H1 (cell line): ENCODE results near the gene CNGB1. TPM values are rescaled to one million over a fixed set of nuclear protein-coding genes. Genes with fewer than 3 reads are reported as not detected.

Source experiments
- CTCF ChIA-PET: fragments of 300-600 bp; sonication (Branson Sonifier 250); formaldehyde crosslinking; loops from one replicate; lab custom pipeline; 2021; ENCODE audit not compliant: partially characterized antibody; lab: Charles Lee
- POLR2A ChIA-PET: fragments of 300-600 bp; sonication (Branson Sonifier 250); formaldehyde crosslinking; loops from one replicate; lab custom pipeline; 2021; ENCODE audit warnings: inconsistent platforms; ENCODE audit not compliant: partially characterized antibody; lab: Charles Lee
- DNase-seq, 2 experiments: peaks; one replicate each; pipeline versions ENCODE4 v3.0.0 to v3.0.0-alpha.2; 2010 to 2022; ENCODE audit warnings: low spot score in 2 of 2, low read depth in 1 of 2, mixed read lengths in 1 of 2
- FAIRE-seq: peaks from 2 replicates; lab custom pipeline; 2011; peaks lifted over from hg19 to GRCh38; lab: Jason Lieb, UNC
- H2AFZ ChIP-seq: 2 replicates; pipeline ENCODE4 v1.8.1; 2012; ENCODE audit warnings: low read length, inconsistent platforms
- H2AK5ac ChIP-seq: 2 replicates; pipeline ENCODE4 v1.6.1; 2013; ENCODE audit warnings: low read depth, low read length
- H2BK120ac ChIP-seq: replicated peaks from 2 replicates; pipeline ENCODE3; 2013; ENCODE audit warnings: low read depth, low read length, inconsistent platforms
- H2BK12ac ChIP-seq: 2 replicates; pipeline ENCODE4 v1.6.1; 2013; ENCODE audit warnings: low read depth, low read length
- H2BK15ac ChIP-seq: 2 replicates; pipeline ENCODE4 v1.6.1; 2013; ENCODE audit warnings: low read length
- H2BK20ac ChIP-seq: 2 replicates; pipeline ENCODE4 v1.6.1; 2013; ENCODE audit warnings: low read length
- H2BK5ac ChIP-seq: 2 replicates; pipeline ENCODE4 v1.6.1; 2013; ENCODE audit warnings: low read depth, low read length
- H3K14ac ChIP-seq: 2 replicates; pipeline ENCODE4 v1.6.1; 2013; ENCODE audit warnings: inconsistent platforms; ENCODE audit not compliant: insufficient read length
- H3K18ac ChIP-seq: 2 replicates; pipeline ENCODE4 v1.6.1; 2013; ENCODE audit warnings: low read length; ENCODE audit errors: extremely low read depth
- H3K23ac ChIP-seq: 2 replicates; pipeline ENCODE4 v1.6.1; 2013; ENCODE audit warnings: inconsistent platforms; ENCODE audit not compliant: insufficient read length
- H3K23me2 ChIP-seq: 2 replicates; pipeline ENCODE4 v1.6.1; 2013; ENCODE audit warnings: low read depth, low read length
- H3K27ac ChIP-seq: 2 replicates; pipeline ENCODE4 v1.6.1; 2011; ENCODE audit warnings: low read depth, low read length, inconsistent platforms
- H3K27me3 ChIP-seq, 4 experiments: replicated peaks in 1 of 4; 1 replicate in 1 of 4; 2 replicates in 3 of 4; pipeline versions ENCODE4 v1.6.1 to v1.8.1; 2011 to 2013; ENCODE audit warnings: low read length in 3 of 4, mild to moderate bottlenecking in 3 of 4, inconsistent platforms in 2 of 4, mixed read lengths in 2 of 4, moderate library complexity in 1 of 4; ENCODE audit not compliant: control insufficient read depth in 3 of 4, insufficient read depth in 3 of 4; ENCODE audit errors: extremely low read depth in 1 of 4
- H3K36me3 ChIP-seq, 4 experiments: 2 replicates each; pipeline versions ENCODE4 v1.6.1 to v1.8.1; 2011 to 2013; ENCODE audit warnings: mild to moderate bottlenecking in 4 of 4, low read length in 3 of 4, moderate library complexity in 2 of 4, control low read depth in 1 of 4, inconsistent platforms in 1 of 4; ENCODE audit not compliant: insufficient read depth in 4 of 4, control insufficient read depth in 2 of 4
- H3K4ac ChIP-seq: replicated peaks from 2 replicates; pipeline ENCODE3; 2013; ENCODE audit warnings: low read length, low read depth, mixed read lengths, inconsistent platforms; ENCODE audit not compliant: insufficient read length
- H3K4me1 ChIP-seq, 4 experiments: replicated peaks in 1 of 4; 1 replicate in 1 of 4; 2 replicates in 3 of 4; pipeline versions ENCODE4 v1.6.1 to v1.8.1; 2011 to 2013; ENCODE audit warnings: low read length in 3 of 4, inconsistent platforms in 2 of 4, mixed read lengths in 1 of 4; ENCODE audit not compliant: insufficient read depth in 4 of 4, control insufficient read depth in 3 of 4
- H3K4me2 ChIP-seq, 2 experiments: 2 replicates each; pipeline versions ENCODE4 v1.6.1 to v1.8.1; 2011 to 2013; ENCODE audit warnings: low read depth in 2 of 2, low read length in 2 of 2, control low read depth in 1 of 2, inconsistent platforms in 1 of 2, mild to moderate bottlenecking in 1 of 2; ENCODE audit not compliant: insufficient read depth in 1 of 2
- H3K4me3 ChIP-seq, 4 experiments: fragments of 200-600, 300-600 bp in 1 of 4; sonication (generic), shearing (Covaris generic), sonication (Bioruptor Twin) in 1 of 4; 2 replicates each; pipeline versions ENCODE4 v1.5.1 to v1.8.1; 2011 to 2016; ENCODE audit warnings: low read length in 4 of 4, low read depth in 3 of 4, control low read depth in 2 of 4, inconsistent platforms in 2 of 4, mild to moderate bottlenecking in 2 of 4, mixed read lengths in 1 of 4, moderate library complexity in 1 of 4; ENCODE audit not compliant: insufficient read depth in 2 of 4; ENCODE audit errors: extremely low read depth in 1 of 4
- H3K56ac ChIP-seq: replicated peaks from 2 replicates; pipeline ENCODE3; 2013; ENCODE audit warnings: low read depth, mild to moderate bottlenecking, mixed read lengths, low read length, inconsistent platforms; ENCODE audit not compliant: insufficient read length
- H3K79me1 ChIP-seq: 2 replicates; pipeline ENCODE4 v1.6.1; 2013; ENCODE audit warnings: low read depth, low read length, control low read depth
- H3K79me2 ChIP-seq, 2 experiments: 2 replicates each; pipeline versions ENCODE4 v1.6.1 to v1.8.1; 2012 to 2013; ENCODE audit warnings: low read length in 2 of 2, mild to moderate bottlenecking in 2 of 2, inconsistent platforms in 1 of 2; ENCODE audit not compliant: insufficient read depth in 2 of 2, control insufficient read depth in 1 of 2
- H3K9ac ChIP-seq, 4 experiments: replicated peaks in 1 of 4; 1 replicate in 1 of 4; 2 replicates in 3 of 4; pipeline versions ENCODE4 v1.6.1 to v1.8.1; 2011 to 2013; ENCODE audit warnings: low read depth in 3 of 4, low read length in 3 of 4, control low read depth in 2 of 4, mild to moderate bottlenecking in 2 of 4, moderate library complexity in 2 of 4, inconsistent platforms in 1 of 4; ENCODE audit errors: extremely low read depth in 1 of 4
- H3K9me3 ChIP-seq, 2 experiments: 2 replicates each; pipeline versions ENCODE4 v1.6.1 to v1.8.1; 2012 to 2013; ENCODE audit warnings: mild to moderate bottlenecking in 2 of 2, moderate library complexity in 2 of 2, control low read depth in 1 of 2, inconsistent platforms in 1 of 2, low read depth in 1 of 2, low read length in 1 of 2, mixed read lengths in 1 of 2; ENCODE audit not compliant: insufficient read depth in 2 of 2
- H4K20me1 ChIP-seq, 2 experiments: replicated peaks in 1 of 2; 2 replicates each; pipeline versions ENCODE3 to v1.8.1; 2011 to 2013; ENCODE audit warnings: inconsistent platforms in 2 of 2, low read length in 2 of 2, mild to moderate bottlenecking in 1 of 2; ENCODE audit not compliant: insufficient read depth in 2 of 2, control insufficient read depth in 1 of 2
- H4K5ac ChIP-seq: 2 replicates; pipeline ENCODE4 v1.6.1; 2013; ENCODE audit warnings: low read length, low read depth, mixed read lengths, inconsistent platforms; ENCODE audit not compliant: insufficient read length
- H4K8ac ChIP-seq: 2 replicates; pipeline ENCODE4 v1.8.0; 2013; ENCODE audit warnings: mild to moderate bottlenecking, moderate library complexity, low read length, inconsistent platforms; ENCODE audit not compliant: insufficient read depth; ENCODE audit errors: extremely low read depth
- H4K91ac ChIP-seq: replicated peaks from 2 replicates; pipeline ENCODE3; 2013; ENCODE audit warnings: low read length, mixed read lengths, inconsistent platforms; ENCODE audit not compliant: insufficient read length
- GTF2F1 ChIP-seq: IDR thresholded peaks from 2 replicates; pipeline ENCODE4 v1.6.1; 2012; ENCODE audit warnings: low read depth, low read length, improper control_type of control experiment, borderline replicate concordance
- NANOG ChIP-seq: IDR thresholded peaks from 2 replicates; pipeline ENCODE4 v1.6.1; 2011; ENCODE audit warnings: low read length, low read depth, mild to moderate bottlenecking, inconsistent platforms; ENCODE audit not compliant: insufficient read depth, poor library complexity, severe bottlenecking
- TEAD4 ChIP-seq: IDR thresholded peaks from 2 replicates; pipeline ENCODE4 v1.6.1; 2012; ENCODE audit warnings: low read depth, low read length, inconsistent platforms, mixed read lengths
- WGBS, 2 experiments: shearing (Covaris generic) in 1 of 2; methylation state at CpG; one replicate each; pipeline versions ENCODE4 v1.1.6 to v1.1.7; 2013 to 2015; ENCODE audit warnings: low lambda C conversion rate in 2 of 2, mixed read lengths in 2 of 2, inconsistent platforms in 1 of 2, low coverage in 1 of 2, missing lambda C conversion rate in 1 of 2; ENCODE audit not compliant: insufficient replicate concordance in 2 of 2, insufficient coverage in 1 of 2, insufficient read length in 1 of 2; ENCODE audit errors: extremely low coverage in 1 of 2, missing lambda C conversion rate in 1 of 2; 5-methylcytosine and 5-hydroxymethylcytosine counted together
- polyA plus RNA-seq, 7 experiments: library from polyadenylated mRNA; depleted of rRNA in 3 of 7; stranded (reverse) in 5 of 7; unstranded in 2 of 7; fragments of >200 nt in 5 of 7; fragments of 200-250 nt in 2 of 7; gene quantifications; 1 replicate in 5 of 7; 2 replicates in 1 of 7; 4 replicates in 1 of 7; pipeline versions ENCODE4 v1.2.1 to v1.2.3, GENCODE V29; 2011 to 2013; ENCODE audit warnings: missing spikeins in 2 of 7, mixed read lengths in 2 of 7
- total RNA-seq: library from RNA; stranded (reverse); fragmentation: NEBNext Ultra II Directional; extraction: Animal tissue kit (Norgen Biotek cat#: 25700); gene quantifications from 2 replicates; pipeline ENCODE4 v1.2.1, GENCODE V29; 2021

CNGB1 gene
- total and polyA plus RNA-seq, 2 of the 8 experiments (the other 6 are each of a cell fraction or from before 2014, with no cell fraction given), result not detected

DNA sequence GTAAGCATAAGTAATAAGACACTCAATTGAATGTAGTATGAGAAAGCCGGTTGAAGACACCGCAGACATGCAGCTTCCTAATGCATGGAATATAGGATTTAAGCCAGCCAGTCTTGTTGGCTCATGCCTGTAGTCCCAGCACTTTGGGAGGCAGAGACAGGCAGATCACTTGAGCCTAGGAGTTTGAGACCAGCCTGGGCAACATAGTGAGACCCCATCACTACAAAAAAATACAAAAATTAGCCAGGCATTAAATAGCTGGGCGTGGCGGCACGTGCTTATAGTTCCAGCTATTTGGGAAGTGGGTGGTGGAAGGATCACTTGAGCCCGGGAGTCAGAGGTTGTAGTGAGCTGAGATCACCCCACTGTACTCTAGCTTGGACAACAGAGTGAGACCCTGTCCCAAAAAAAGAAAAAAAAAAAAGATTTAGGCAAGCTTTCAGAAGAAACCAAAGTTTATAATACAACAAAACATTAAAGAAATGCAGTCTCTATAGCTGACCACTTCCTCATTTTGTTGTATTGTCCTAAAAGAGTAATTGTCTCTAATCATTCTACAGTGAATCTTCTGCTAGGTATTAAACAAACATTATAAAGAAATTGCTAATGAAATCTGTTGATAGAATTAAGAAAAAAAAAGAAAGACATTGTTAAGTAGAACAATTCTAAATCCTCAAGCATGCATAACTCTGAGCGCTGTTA is 100.0 kb downstream of the CNGB1 start:
- Histone ChIP-seq H3K27me3 (no peaks in the 10 kb centered on the region), H3K18ac (no peak overlapping the region), H3K4me1 (peaks cover 0 to 7% (median 4%) of the 10 kb centered on the region in 4 experiments; a peak in 4 of 7 replicates), H2BK5ac (no peak overlapping the region), H3K4me3 (no peak overlapping the region), H2BK12ac (no peak overlapping the region), H3K9ac (no peak overlapping the region), H3K79me2 (no peaks in the 10 kb centered on the region), H3K27ac (no peak overlapping the region), H3K23me2 (no peaks in the 10 kb centered on the region; the same call in 1 of the 2 replicates), H3K23ac (no peak overlapping the region), H2AFZ (no peak overlapping the region), H3K36me3 (no peaks in the 10 kb centered on the region), H3K14ac (no peak overlapping the region), H2BK120ac (no peak overlapping the region), H2AK5ac (no peak overlapping the region), H4K91ac (no peak overlapping the region), H3K9me3 (no peaks in the 10 kb centered on the region; a peak in 1 of 4 replicates), H3K79me1 (no peaks in the 10 kb centered on the region), H2BK15ac (no peak overlapping the region), H3K4me2 (no peak overlapping the region), H4K20me1 (no peaks in the 10 kb centered on the region), H2BK20ac (no peak overlapping the region), H4K5ac (no peak overlapping the region), H3K4ac (no peak overlapping the region), H4K8ac (no peak overlapping the region), H3K56ac (no peak overlapping the region)
- DNase-seq, result no peak
- FAIRE-seq, result no peak
- WGBS, 2 experiments, result 88% methylated on average over 7 of the region's 7 CpGs; no CpG with 5 or more reads in 1 of the 2 experiments
- POLR2A ChIA-PET, result no interaction called here
- CTCF ChIA-PET, result interaction anchor here (0.6 to 2.1 kb wide), 5 partner anchors 12 to 117 kb away, joined by 3 to 8 read pairs (median 3); no protein-coding TSS in a partner anchor
- TF ChIP-seq GTF2F1 (no peak), TEAD4 (no peak), NANOG (no peak)
